Right lobe of liver (tissue), 6 donors: ENCODE results near the gene VDAC1. TPM values are rescaled to one million over a fixed set of nuclear protein-coding genes. Genes with fewer than 3 reads are reported as not detected.

Experiments used
- ATAC-seq, 4 donors: fragments of 200-7000 bp; cut with Tn5 transposase; one replicate each; pipeline ENCODE4 v1.9.1; 2020; ENCODE audit warnings: mild to moderate bottlenecking in 4 of 4, moderate library complexity in 4 of 4
- DNase-seq, 3 donors: peaks; one replicate each; pipeline ENCODE4 v3.0.0-alpha.2; 2020
- H3K27ac ChIP-seq, 3 donors: fragments of 200-600 bp; one replicate each; pipeline ENCODE4 v1.8.0; 2022
- H3K27me3 ChIP-seq, 2 donors: fragments of 200-600 bp; one replicate each; pipeline ENCODE4 v1.8.0; 2022
- H3K36me3 ChIP-seq, 4 donors: fragments of 200-600 bp; sonication (generic) in 1 of 4; one replicate each; pipeline versions ENCODE4 v1.5.1 to v1.8.0; 2017 to 2022; ENCODE audit warnings: control low read depth in 1 of 4
- H3K4me1 ChIP-seq, 4 donors: fragments of 200-600 bp; sonication (generic) in 1 of 4; one replicate each; pipeline versions ENCODE4 v1.5.1 to v1.8.0; 2017 to 2022; ENCODE audit warnings: control low read depth in 1 of 4
- H3K4me3 ChIP-seq, 3 donors: fragments of 200-600 bp; one replicate each; pipeline ENCODE4 v1.8.0; 2022
- H3K9me3 ChIP-seq, 4 donors: fragments of 200-600 bp; sonication (generic) in 1 of 4; one replicate each; pipeline versions ENCODE4 v1.5.1 to v1.8.0; 2017 to 2022; ENCODE audit warnings: control low read depth in 1 of 4
- POLR2A ChIP-seq: fragments of 450-650 bp; IDR thresholded peaks from one replicate; pipeline ENCODE4 v1.6.1; 2017; ENCODE audit warnings: antibody characterized with exemption, mild to moderate bottlenecking
- WGBS: methylation state at CpG from one replicate; pipeline ENCODE4 v1.1.6; 2018; ENCODE audit warnings: low coverage, low lambda C conversion rate; ENCODE audit not compliant: insufficient coverage; ENCODE audit errors: missing lambda C conversion rate; 5-methylcytosine and 5-hydroxymethylcytosine counted together
- intact Hi-C, 2 donors: fragments of 100-400 bp; cut with DNase I; formaldehyde crosslinking; loops; one replicate each; pipeline versions ENCODE4 v1.11.2 to v1.14.1; 2022
- total RNA-seq, 6 experiments: library from RNA; depleted of rRNA in 2 of 6; stranded (reverse); fragments of >200 nt in 2 of 6; fragmentation: NEBNext Ultra II Directional in 3 of 6; extraction: Animal tissue kit (Norgen Biotek cat#: 25700) in 3 of 6; gene quantifications; one replicate each; pipeline versions ENCODE4 v1.1.0 to v1.2.4, GENCODE V29; 2016 to 2023
- TF ChIP-seq, protein P1 (sequence below), 4 donors: fragments of 200-600 bp in 3 of 4; fragments of 450-650 bp in 1 of 4; IDR thresholded peaks; one replicate each; pipeline versions ENCODE4 v1.5.1 to v1.8.0; 2016 to 2022; ENCODE audit warnings: antibody characterized with exemption in 4 of 4, mild to moderate bottlenecking in 2 of 4
- donor health status: DM: no; HTN: yes; CAD: no.
- donor health status: DM: no; HTN: no; CAD: no.
- donor health status: DM: no; HTN: no; CAD: no.
- donor health status: DM: no; HTN: yes; CAD: no.
- donor health status: DM: no; HTN: yes; CAD: no.

Gene VDAC1
- total RNA-seq, 6 experiments from 2014 or later, result 101 to 209 (median 128) TPM

DNA sequence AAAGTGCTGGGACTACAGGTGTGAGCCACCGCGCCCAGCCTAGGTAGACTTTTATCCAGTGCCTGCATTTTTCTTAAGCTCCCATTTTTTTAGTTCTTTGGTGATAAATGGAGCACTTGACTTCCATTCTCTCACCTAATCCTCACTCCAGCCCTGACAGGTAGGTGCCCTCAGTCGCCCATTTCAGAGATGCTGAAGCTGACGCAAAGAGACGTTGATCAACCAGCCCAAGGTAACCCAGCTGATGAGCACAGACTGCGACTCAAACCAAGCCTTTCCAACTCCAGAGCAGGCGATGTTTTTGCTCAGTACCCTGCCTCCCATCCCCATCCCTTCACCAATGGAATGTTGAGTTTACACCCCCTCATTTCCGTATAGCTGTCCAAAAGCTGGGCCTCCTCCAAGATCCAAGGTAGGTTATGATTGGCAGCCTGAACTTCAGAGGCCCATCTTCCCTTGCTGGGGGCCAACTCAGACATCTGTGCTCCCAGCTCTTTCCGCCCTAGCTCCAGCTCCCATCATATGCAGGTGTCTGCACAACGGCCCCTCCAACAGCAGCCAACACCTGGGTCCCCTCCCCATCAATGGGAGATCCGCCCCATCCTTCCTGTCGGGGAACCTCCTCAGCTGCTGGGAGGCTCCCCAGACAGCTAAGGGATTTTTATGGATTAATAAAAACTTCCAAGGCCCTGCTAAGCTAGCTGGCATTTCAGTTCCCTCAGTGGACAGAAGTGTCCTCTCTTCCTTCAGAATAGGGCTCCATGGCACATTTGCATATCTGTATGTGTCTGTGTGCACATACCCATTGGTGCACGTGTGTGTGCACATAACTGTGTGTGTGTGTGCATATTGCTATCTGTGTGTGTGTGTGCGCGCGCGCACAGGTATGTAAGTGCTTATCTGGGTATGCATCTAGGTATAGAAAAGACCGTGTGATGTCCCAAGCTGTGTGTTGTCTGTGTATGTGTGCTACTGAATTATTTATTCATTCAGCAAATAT lies 39.3 kb upstream of the VDAC1 start:
- Histone ChIP-seq H3K9me3 (no peaks in the 10 kb centered on the region), H3K4me1 (no peaks in the 10 kb centered on the region), H3K36me3 (no peaks in the 10 kb centered on the region), H3K27ac (no peak overlapping the region), H3K27me3 (no peaks in the 10 kb centered on the region), H3K4me3 (no peak overlapping the region)
- WGBS, result 72% methylated on average over 9 of the region's 18 CpGs
- TF ChIP-seq, protein P1, sequence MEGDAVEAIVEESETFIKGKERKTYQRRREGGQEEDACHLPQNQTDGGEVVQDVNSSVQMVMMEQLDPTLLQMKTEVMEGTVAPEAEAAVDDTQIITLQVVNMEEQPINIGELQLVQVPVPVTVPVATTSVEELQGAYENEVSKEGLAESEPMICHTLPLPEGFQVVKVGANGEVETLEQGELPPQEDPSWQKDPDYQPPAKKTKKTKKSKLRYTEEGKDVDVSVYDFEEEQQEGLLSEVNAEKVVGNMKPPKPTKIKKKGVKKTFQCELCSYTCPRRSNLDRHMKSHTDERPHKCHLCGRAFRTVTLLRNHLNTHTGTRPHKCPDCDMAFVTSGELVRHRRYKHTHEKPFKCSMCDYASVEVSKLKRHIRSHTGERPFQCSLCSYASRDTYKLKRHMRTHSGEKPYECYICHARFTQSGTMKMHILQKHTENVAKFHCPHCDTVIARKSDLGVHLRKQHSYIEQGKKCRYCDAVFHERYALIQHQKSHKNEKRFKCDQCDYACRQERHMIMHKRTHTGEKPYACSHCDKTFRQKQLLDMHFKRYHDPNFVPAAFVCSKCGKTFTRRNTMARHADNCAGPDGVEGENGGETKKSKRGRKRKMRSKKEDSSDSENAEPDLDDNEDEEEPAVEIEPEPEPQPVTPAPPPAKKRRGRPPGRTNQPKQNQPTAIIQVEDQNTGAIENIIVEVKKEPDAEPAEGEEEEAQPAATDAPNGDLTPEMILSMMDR (IDR thresholded peaks at IDR 0.05), result no peak
- TF ChIP-seq POLR2A, result no peak
- intact Hi-C loops, result loop anchor here (5.0 kb wide), 1 partner anchor 98 kb away; no protein-coding TSS in a partner anchor
- DNase-seq (peak in 1 of 3 donors; percentile 18), ATAC-seq (no peak)

DNA sequence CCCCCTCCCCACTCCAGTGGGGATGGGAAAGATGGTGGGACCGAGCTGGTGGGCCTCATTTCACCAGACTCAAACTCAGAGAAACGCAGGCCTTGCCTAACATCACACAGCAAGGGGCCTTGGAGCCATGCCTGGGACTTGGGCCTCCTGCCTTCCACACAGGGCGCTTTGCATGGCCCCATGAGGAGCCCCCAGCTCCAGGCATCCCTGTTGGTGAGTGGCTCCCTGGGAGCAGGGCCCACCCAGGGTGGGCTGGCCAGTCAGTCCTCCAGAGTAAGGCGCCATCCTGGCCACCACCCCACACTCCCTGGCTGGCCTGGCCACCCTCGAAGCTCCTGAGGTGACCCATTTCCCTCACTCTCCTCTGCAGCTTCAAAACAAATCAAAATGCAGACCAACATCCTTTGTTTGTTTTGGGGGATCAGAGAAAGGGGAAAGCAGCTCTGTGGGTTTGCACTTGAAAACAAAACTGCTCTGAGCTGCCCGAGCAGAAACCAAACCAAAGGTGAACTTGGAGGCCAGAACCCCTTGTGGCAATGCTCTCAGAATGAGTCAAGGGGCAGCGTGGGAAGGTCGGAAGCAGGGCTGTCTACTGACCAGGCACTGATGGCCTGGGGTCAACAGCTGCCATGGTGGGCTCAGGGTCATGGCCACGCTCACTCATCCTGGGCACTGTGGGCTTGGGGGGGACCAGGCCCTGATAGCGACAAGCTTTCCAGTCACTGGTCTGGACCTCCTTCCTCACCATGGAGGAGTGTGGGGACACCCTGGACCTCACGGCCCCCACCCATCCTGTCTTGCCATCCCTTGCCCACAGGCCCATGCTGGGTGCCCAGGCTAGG lies 37.0 kb upstream of the VDAC1 start:
- DNase-seq, result peak in 1 of 3 donors; percentile 22
- Histone ChIP-seq H3K9me3 (no peaks in the 10 kb centered on the region), H3K27me3 (no peaks in the 10 kb centered on the region), H3K36me3 (no peaks in the 10 kb centered on the region), H3K4me3 (no peak overlapping the region), H3K4me1 (peaks cover 0 to 5% (median 0%) of the 10 kb centered on the region in 4 donors), H3K27ac (no peak overlapping the region)
- TF ChIP-seq, protein P1 (IDR thresholded peaks at IDR 0.05), result no peak
- no peak for TF ChIP-seq POLR2A
- intact Hi-C loops, result loop anchor here (5.0 kb wide), 1 partner anchor 101 kb away; no protein-coding TSS in a partner anchor
- WGBS, result 61% methylated on average over 2 of the region's 11 CpGs
- ATAC-seq, result no peak

DNA sequence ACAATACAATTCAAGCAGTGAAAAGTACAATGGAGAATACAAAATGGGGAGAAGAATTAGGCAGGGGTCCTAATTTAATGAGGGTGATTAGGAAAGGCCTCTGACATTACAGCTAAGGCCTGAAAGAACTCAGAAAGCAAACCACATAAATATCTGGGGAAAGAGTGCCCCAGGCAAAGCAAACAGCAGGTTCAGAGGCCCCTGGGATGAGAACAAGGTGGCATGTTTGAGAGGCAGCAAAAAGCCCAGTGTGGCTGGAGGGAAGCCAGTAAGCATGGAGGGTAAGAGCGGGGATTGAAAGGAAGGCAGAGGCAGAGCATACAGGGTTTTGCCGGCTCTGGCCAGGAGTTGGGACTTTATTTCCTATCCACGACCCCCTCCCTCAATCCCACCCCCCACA lies 33.4 kb upstream of the VDAC1 start:
- TF ChIP-seq POLR2A, result no peak
- TF ChIP-seq, protein P1 (IDR thresholded peaks at IDR 0.05), result no peak
- DNase-seq (no peak), ATAC-seq (no peak)
- Histone ChIP-seq H3K27ac (no peak overlapping the region), H3K4me1 (peaks cover 0 to 6% (median 0%) of the 10 kb centered on the region in 4 donors), H3K4me3 (no peak overlapping the region), H3K9me3 (no peaks in the 10 kb centered on the region), H3K36me3 (no peaks in the 10 kb centered on the region), H3K27me3 (no peaks in the 10 kb centered on the region)
- 56% methylated on average over 3 of the region's 3 CpGs for WGBS
- intact Hi-C loops, result no loop called here

DNA sequence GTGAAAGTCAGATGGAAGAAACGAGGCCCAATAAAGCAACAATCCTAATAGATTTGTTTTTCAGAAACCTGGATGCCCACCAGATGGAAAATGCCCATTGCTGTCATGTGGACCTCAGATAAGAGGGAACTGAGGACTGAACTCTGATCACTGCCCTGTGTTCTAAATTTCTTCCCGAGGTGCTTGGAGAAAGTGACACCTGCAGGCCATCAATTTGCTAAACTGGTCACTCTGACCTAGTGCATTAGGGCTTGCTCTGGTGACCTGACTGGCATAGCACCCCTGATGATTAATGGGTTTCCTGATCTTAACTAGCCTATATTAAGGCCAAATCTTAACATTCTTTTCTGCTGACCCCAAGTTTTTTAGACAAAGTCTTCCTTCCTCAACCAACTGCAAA lies 32.4 kb upstream of the VDAC1 start:
- ATAC-seq, result peak; percentile 48 to 77 (median 74)
- TF ChIP-seq POLR2A, result no peak
- TF ChIP-seq, protein P1 (IDR thresholded peaks at IDR 0.05), result peak in 3 of 4 donors; percentile 19 to 38 (median 27)
- intact Hi-C loops, result no loop called here
- no peak overlapping the region for H3K4me3 ChIP-seq
- no peaks in the 10 kb centered on the region for H3K9me3 ChIP-seq
- no peaks in the 10 kb centered on the region for H3K36me3 ChIP-seq
- H3K27ac ChIP-seq, result no peak overlapping the region
- 5% methylated on average over 2 of the region's 2 CpGs for WGBS
- no peaks in the 10 kb centered on the region for H3K27me3 ChIP-seq
- peaks cover 0 to 6% (median 0%) of the 10 kb centered on the region in 4 donors for H3K4me1 ChIP-seq
- no peak for DNase-seq
